GM12873 (cell line): ENCODE results near the gene RXFP1.

ENCODE experiments used
- CTCF ChIP-seq: IDR thresholded peaks from 2 replicates; pipeline ENCODE4 v1.5.1; 2012; ENCODE audit warnings: low read depth, mild to moderate bottlenecking, moderate library complexity, low read length, control low read depth; ENCODE audit not compliant: insufficient read depth; ENCODE audit errors: missing control alignments

RXFP1 gene

GRCh38 chr4:158625544-158625943, 103.9 kb downstream of the RXFP1 start:
- no peak for TF ChIP-seq CTCF

- TF ChIP-seq CTCF: no peak
Observed at GRCh38 chr4:158630893-158631292, 109.2 kb downstream of the RXFP1 start.

GRCh38 chr4:158636619-158637018, 114.9 kb downstream of the RXFP1 start:
- TF ChIP-seq CTCF: no peak

- TF ChIP-seq CTCF: no peak
Observed at GRCh38 chr4:158644356-158644755, 122.7 kb downstream of the RXFP1 start.

- no peak for TF ChIP-seq CTCF
Observed at GRCh38 chr4:158644760-158645159, 123.1 kb downstream of the RXFP1 start.

- TF ChIP-seq CTCF: no peak
Observed at GRCh38 chr4:158649111-158649680, 127.5 kb downstream of the RXFP1 start.

GRCh38 chr4:158652920-158653319, 131.2 kb downstream of the RXFP1 start:
- no peak for TF ChIP-seq CTCF

- no peak for TF ChIP-seq CTCF
Observed at GRCh38 chr4:158656439-158656838, 134.8 kb downstream of the RXFP1 start.
